IMR-90 (cell line): Measurements from ENCODE around the gene NPY2R. TPM values are rescaled to one million over a fixed set of nuclear protein-coding genes. Genes with fewer than 3 reads are reported as not detected.

ENCODE experiments used
- ATAC-seq: fragments of 200-7000 bp; cut with Tn5 transposase; 2 replicates; pipeline ENCODE4 v1.9.1; 2020; ENCODE audit warnings: low read depth, mild to moderate bottlenecking, moderate library complexity
- BruUV-seq: library from RNA; stranded (reverse); fragments of 400-500 nt; replicated peaks from 2 replicates; lab custom pipeline; 2021; lab: Mats Ljungman, UMichigan
- CTCF ChIA-PET: fragments of 300-600 bp; formaldehyde crosslinking; extraction: SDS; loops from one replicate; lab custom pipeline; 2021; ENCODE audit warnings: antibody characterized with exemption; lab: Yijun Ruan, JAX
- POLR2A ChIA-PET: fragments of 300-600 bp; sonication (Branson Sonifier 250); formaldehyde crosslinking; loops from one replicate; lab custom pipeline; 2022; ENCODE audit warnings: antibody characterized with exemption; ENCODE audit not compliant: unreplicated experiment; lab: Charles Lee
- DNase-seq: peaks from one replicate; pipeline ENCODE4 v3.0.0; 2013
- H2AFZ ChIP-seq: replicated peaks from 2 replicates; pipeline ENCODE3; 2013; ENCODE audit warnings: low read length, mild to moderate bottlenecking; ENCODE audit not compliant: poor library complexity
- H2AK5ac ChIP-seq: 2 replicates; pipeline ENCODE4 v1.6.1; 2013; ENCODE audit warnings: low read depth, low read length, inconsistent platforms
- H2AK9ac ChIP-seq: replicated peaks from 2 replicates; pipeline ENCODE3; 2013; ENCODE audit warnings: mild to moderate bottlenecking, low read depth, low read length, moderate library complexity; ENCODE audit not compliant: poor library complexity
- H2BK120ac ChIP-seq: 2 replicates; pipeline ENCODE4 v1.6.1; 2013; ENCODE audit warnings: low read depth, low read length, inconsistent platforms
- H2BK15ac ChIP-seq: 3 replicates; pipeline ENCODE4 v1.6.1; 2013; ENCODE audit warnings: low read depth, low read length, inconsistent platforms
- H2BK20ac ChIP-seq: 2 replicates; pipeline ENCODE4 v1.6.1; 2013; ENCODE audit warnings: low read depth, mild to moderate bottlenecking, inconsistent platforms, low read length, moderate library complexity
- H2BK5ac ChIP-seq: 2 replicates; pipeline ENCODE4 v1.6.1; 2013; ENCODE audit warnings: mild to moderate bottlenecking, low read depth, low read length, inconsistent platforms; ENCODE audit not compliant: poor library complexity, severe bottlenecking
- H3K14ac ChIP-seq: replicated peaks from 2 replicates; pipeline ENCODE4 v1.6.1; 2013; ENCODE audit warnings: low read depth, low read length, inconsistent platforms
- H3K18ac ChIP-seq: 2 replicates; pipeline ENCODE4 v1.6.1; 2013; ENCODE audit warnings: low read depth, low read length, control low read depth
- H3K23ac ChIP-seq: 2 replicates; pipeline ENCODE4 v1.6.1; 2013; ENCODE audit warnings: low read depth, low read length, inconsistent platforms
- H3K27ac ChIP-seq: 2 replicates; pipeline ENCODE4 v1.5.1; 2013; ENCODE audit warnings: mild to moderate bottlenecking, control low read depth, low read length; ENCODE audit not compliant: insufficient read depth
- H3K27me3 ChIP-seq: 2 replicates; pipeline ENCODE4 v1.6.1; 2013; ENCODE audit warnings: low read length; ENCODE audit not compliant: control insufficient read depth, insufficient read depth
- H3K36me3 ChIP-seq: 2 replicates; pipeline ENCODE4 v1.6.1; 2013; ENCODE audit warnings: low read length, mixed read lengths; ENCODE audit not compliant: control insufficient read depth, insufficient read depth
- H3K4ac ChIP-seq: 2 replicates; pipeline ENCODE4 v1.6.1; 2013; ENCODE audit warnings: low read depth, low read length, inconsistent platforms
- H3K4me1 ChIP-seq: 2 replicates; pipeline ENCODE4 v1.6.1; 2013; ENCODE audit warnings: low read length, mixed read lengths; ENCODE audit not compliant: control insufficient read depth, insufficient read depth
- H3K4me2 ChIP-seq: 2 replicates; pipeline ENCODE4 v1.6.1; 2013; ENCODE audit warnings: low read depth, mild to moderate bottlenecking, control low read depth, low read length, moderate library complexity
- H3K4me3 ChIP-seq: 2 replicates; pipeline ENCODE4 v1.5.1; 2013; ENCODE audit warnings: low read depth, mild to moderate bottlenecking, control low read depth, low read length, moderate library complexity; ENCODE audit not compliant: insufficient read depth
- H3K56ac ChIP-seq: 2 replicates; pipeline ENCODE4 v1.6.1; 2013; ENCODE audit warnings: low read length, inconsistent platforms; ENCODE audit not compliant: insufficient read depth; ENCODE audit errors: extremely low read depth
- H3K79me1 ChIP-seq, 2 experiments: 2 replicates each; pipeline ENCODE4 v1.6.1; 2013; ENCODE audit warnings: low read length in 2 of 2, inconsistent platforms in 1 of 2, low read depth in 1 of 2
- H3K9ac ChIP-seq: 2 replicates; pipeline ENCODE4 v1.6.1; 2013; ENCODE audit warnings: low read depth, low read length, control low read depth
- H3K9me1 ChIP-seq: 2 replicates; pipeline ENCODE4 v1.6.1; 2013; ENCODE audit warnings: low read length, inconsistent platforms; ENCODE audit not compliant: insufficient read depth
- H3K9me3 ChIP-seq: 2 replicates; pipeline ENCODE4 v1.6.1; 2013; ENCODE audit warnings: low read length; ENCODE audit not compliant: control insufficient read depth, insufficient read depth
- H4K20me1 ChIP-seq: 2 replicates; pipeline ENCODE4 v1.6.1; 2013; ENCODE audit warnings: low read length, inconsistent platforms; ENCODE audit not compliant: insufficient read depth
- H4K5ac ChIP-seq: 2 replicates; pipeline ENCODE4 v1.6.1; 2013; ENCODE audit warnings: mild to moderate bottlenecking, low read depth, low read length, control low read depth
- H4K8ac ChIP-seq, 2 experiments: 2 replicates each; pipeline ENCODE4 v1.6.1; 2013; ENCODE audit warnings: low read depth in 2 of 2, low read length in 2 of 2, control low read depth in 1 of 2, inconsistent platforms in 1 of 2
- H4K91ac ChIP-seq: 2 replicates; pipeline ENCODE4 v1.6.1; 2013; ENCODE audit warnings: low read depth, low read length, inconsistent platforms; ENCODE audit not compliant: insufficient read depth
- BHLHE40 ChIP-seq: fragments of 150-350 bp; IDR thresholded peaks from 2 replicates; pipeline ENCODE4 v1.6.1; 2016; ENCODE audit warnings: mild to moderate bottlenecking, low read depth, low read length
- CTCF ChIP-seq: conservative IDR thresholded peaks from 2 replicates; pipeline ENCODE4 v1.5.1; 2012; ENCODE audit warnings: mild to moderate bottlenecking, low read depth, low read length, improper control_type of control experiment
- FOS ChIP-seq: fragments of 150-350 bp; IDR thresholded peaks from 2 replicates; pipeline ENCODE4 v1.6.1; 2016; ENCODE audit warnings: low read depth, low read length
- MXI1 ChIP-seq: IDR thresholded peaks from 2 replicates; pipeline ENCODE4 v1.6.1; 2012; ENCODE audit warnings: low read depth, mild to moderate bottlenecking, low read length, moderate library complexity, borderline replicate concordance
- NFE2L2 ChIP-seq: fragments of 150-350 bp; IDR thresholded peaks from 2 replicates; pipeline ENCODE4 v1.6.1; 2016; ENCODE audit warnings: low read depth, mild to moderate bottlenecking, low read length
- POLR2A ChIP-seq: IDR thresholded peaks from 2 replicates; pipeline ENCODE4 v1.6.1; 2012; ENCODE audit warnings: mild to moderate bottlenecking, low read depth, low read length
- SMC3 ChIP-seq: fragments of 150-350 bp; IDR thresholded peaks from 2 replicates; pipeline ENCODE4 v1.6.1; 2016; ENCODE audit warnings: low read depth, mild to moderate bottlenecking, antibody characterized with exemption, low read length, moderate library complexity
- USF2 ChIP-seq: fragments of 150-350 bp; IDR thresholded peaks from 2 replicates; pipeline ENCODE4 v1.6.1; 2017; ENCODE audit warnings: mild to moderate bottlenecking, antibody characterized with exemption, low read length, low read depth
- WGBS, 2 experiments: methylation state at CpG; one replicate each; pipeline versions ENCODE4 v1.1.5 to v1.1.7; 2013; ENCODE audit warnings: missing lambda C conversion rate in 2 of 2; ENCODE audit not compliant: insufficient read length in 1 of 2; ENCODE audit errors: extremely low coverage in 2 of 2; 5-methylcytosine and 5-hydroxymethylcytosine counted together
- dilution Hi-C: fragments of 300-500 bp; cut with HindIII; formaldehyde crosslinking; loops from one replicate; pipeline ENCODE4 v1.14.3; 2018; ENCODE audit warnings: low sequenced_read_pairs; ENCODE audit not compliant: unreplicated experiment
- in situ Hi-C: fragments of 300-500 bp; cut with MboI; formaldehyde crosslinking; loops from 3 replicates; pipeline ENCODE4 v1.14.3; 2019; ENCODE audit warnings: low sequenced_read_pairs, inconsistent platforms, mixed read lengths
- intact Hi-C: fragments of 100-400 bp; cut with micrococcal nuclease; formaldehyde crosslinking; loops from 2 replicates; pipeline ENCODE4 v1.10.0; 2022
- polyA plus RNA-seq, 3 experiments: library from polyadenylated mRNA; depleted of rRNA; stranded (reverse); fragments of >200 nt; gene quantifications; 2 replicates each; pipeline ENCODE4 v1.2.3, GENCODE V29; 2012; ENCODE audit warnings: low replicate concordance in 1 of 3
- total RNA-seq: library from RNA; depleted of rRNA; stranded (reverse); fragments of >200 nt; gene quantifications from 2 replicates; pipeline ENCODE4 v1.2.3, GENCODE V29; 2012

NPY2R gene
- total and polyA plus RNA-seq, 2 of the 4 experiments (the other 2 are of a cell fraction) = not detected

GRCh38 chr4:155186972-155187371, 21.5 kb upstream of the NPY2R start:
- Histone ChIP-seq H3K4me3 (no peak overlapping the region), H4K20me1 (no peaks in the 10 kb centered on the region), H3K4me2 (no peak overlapping the region), H3K4me1 (no peaks in the 10 kb centered on the region), H3K9me3 (no peaks in the 10 kb centered on the region), H3K9ac (no peak overlapping the region), H4K91ac (no peak overlapping the region), H3K27me3 (no peaks in the 10 kb centered on the region), H3K79me1 (no peaks in the 10 kb centered on the region), H4K5ac (no peak overlapping the region), H2BK5ac (no peak overlapping the region), H4K8ac (no peak overlapping the region), H3K56ac (no peak overlapping the region), H2BK120ac (no peak overlapping the region), H3K14ac (no peak overlapping the region), H3K27ac (no peak overlapping the region), H2BK15ac (no peak overlapping the region), H2BK20ac (no peak overlapping the region), H2AK9ac (no peak overlapping the region), H3K4ac (no peak overlapping the region), H3K9me1 (no peaks in the 10 kb centered on the region), H3K23ac (no peak overlapping the region), H2AFZ (no peak overlapping the region), H3K36me3 (no peaks in the 10 kb centered on the region), H3K18ac (no peak overlapping the region), H2AK5ac (no peak overlapping the region)
- dilution Hi-C loops = no loop called here
- no TSS peak for BruUV-seq
- ChIA-PET POLR2A (no interaction called here), CTCF (interaction anchor here (0.6 kb wide), 1 partner anchor 638 kb away, joined by 5 read pairs; no protein-coding TSS in a partner anchor)
- DNase-seq = no peak
- TF ChIP-seq POLR2A (no peak), NFE2L2 (no peak), USF2 (no peak), MXI1 (no peak), CTCF (no peak), FOS (no peak), BHLHE40 (no peak), SMC3 (no peak)
- intact Hi-C loops = no loop called here
- in situ Hi-C loops = no loop called here
- WGBS, 2 experiments = no CpG with 5 or more reads among the region's 2 CpGs
- no peak for ATAC-seq
